HepG2 (cell line): ENCODE data around the gene ESAM. TPM values are rescaled to one million over a fixed set of nuclear protein-coding genes. Genes with fewer than 3 reads are reported as not detected.

Experiments
- ARNT2 ChIP-seq: sonication (generic); formaldehyde crosslinking; IDR thresholded peaks from 2 replicates; pipeline ENCODE4 v1.8.0; 2022; ENCODE audit warnings: mild to moderate bottlenecking, low read depth, missing genetic modification reagents, moderate library complexity
- ERF ChIP-seq: IDR thresholded peaks from 2 replicates; pipeline ENCODE4 v1.6.1; 2018; ENCODE audit warnings: missing biosample characterization, missing genetic modification reagents
- HNRNPUL1 ChIP-seq: fragments of 200-400 bp; formaldehyde crosslinking; IDR thresholded peaks from 2 replicates; pipeline ENCODE4 v1.6.1; 2017; ENCODE audit warnings: low read depth, mild to moderate bottlenecking, low read length, moderate library complexity
- REL ChIP-seq: sonication (generic); formaldehyde crosslinking; conservative IDR thresholded peaks from 2 replicates; pipeline ENCODE4 v1.8.0; 2022; ENCODE audit warnings: mild to moderate bottlenecking, missing genetic modification reagents, moderate library complexity
- ZNF263 ChIP-seq: sonication (generic); formaldehyde crosslinking; IDR thresholded peaks from 2 replicates; pipeline ENCODE4 v1.4.0; 2020; ENCODE audit warnings: missing genetic modification reagents
- ZNF460 ChIP-seq: sonication (generic); formaldehyde crosslinking; IDR thresholded peaks from 2 replicates; pipeline ENCODE4 v1.5.1; 2020; ENCODE audit warnings: missing genetic modification reagents, mild to moderate bottlenecking, borderline replicate concordance
- polyA plus RNA-seq, 8 experiments: library from polyadenylated mRNA; depleted of rRNA in 3 of 8; stranded (reverse) in 7 of 8; unstranded in 1 of 8; fragments of >200 nt; fragmentation: Illumina TruSeq in 4 of 8; extraction: Trizol in 4 of 8; gene quantifications; 2 replicates each; pipeline versions ENCODE4 v1.2.1 to v1.2.3, GENCODE V29; 2011 to 2016; ENCODE audit warnings: low read depth in 4 of 8, missing spikeins in 1 of 8, mixed read lengths in 1 of 8; ENCODE audit not compliant: insufficient read depth in 1 of 8
- total RNA-seq, 5 experiments: library from RNA; depleted of rRNA; stranded (reverse); fragments of >200 nt; fragmentation: Illumina TruSeq; extraction: Trizol; gene quantifications; 2 replicates each; pipeline ENCODE4 v1.2.3, GENCODE V29; 2016; ENCODE audit warnings: low read depth in 1 of 5
- TF ChIP-seq, protein P1 (sequence below): sonication (generic); formaldehyde crosslinking; IDR thresholded peaks from 2 replicates; pipeline ENCODE4 v1.4.0; 2020; ENCODE audit warnings: missing genetic modification reagents, borderline replicate concordance
- TF ChIP-seq, protein P2 (sequence below): sonication (generic); formaldehyde crosslinking; IDR thresholded peaks from 2 replicates; pipeline ENCODE4 v1.4.0; 2020; ENCODE audit warnings: missing genetic modification reagents, borderline replicate concordance
- TF ChIP-seq, protein P3 (sequence below): fragments of 450-650 bp; IDR thresholded peaks from 2 replicates; pipeline ENCODE4 v1.6.1; 2017; ENCODE audit warnings: mild to moderate bottlenecking
- TF ChIP-seq, protein P4 (sequence below): IDR thresholded peaks from 2 replicates; pipeline ENCODE4 v1.4.0; 2020; ENCODE audit warnings: mild to moderate bottlenecking, missing genetic modification reagents
- TF ChIP-seq, protein P5 (sequence below): sonication (generic); formaldehyde crosslinking; IDR thresholded peaks from 2 replicates; pipeline ENCODE4 v1.4.0; 2020; ENCODE audit warnings: missing genetic modification reagents

ESAM gene
- total and polyA plus RNA-seq, 2 of the 13 experiments (the other 11 are each of a cell fraction or from before 2014, with no cell fraction given) = 1.2 to 6.8 TPM

DNA sequence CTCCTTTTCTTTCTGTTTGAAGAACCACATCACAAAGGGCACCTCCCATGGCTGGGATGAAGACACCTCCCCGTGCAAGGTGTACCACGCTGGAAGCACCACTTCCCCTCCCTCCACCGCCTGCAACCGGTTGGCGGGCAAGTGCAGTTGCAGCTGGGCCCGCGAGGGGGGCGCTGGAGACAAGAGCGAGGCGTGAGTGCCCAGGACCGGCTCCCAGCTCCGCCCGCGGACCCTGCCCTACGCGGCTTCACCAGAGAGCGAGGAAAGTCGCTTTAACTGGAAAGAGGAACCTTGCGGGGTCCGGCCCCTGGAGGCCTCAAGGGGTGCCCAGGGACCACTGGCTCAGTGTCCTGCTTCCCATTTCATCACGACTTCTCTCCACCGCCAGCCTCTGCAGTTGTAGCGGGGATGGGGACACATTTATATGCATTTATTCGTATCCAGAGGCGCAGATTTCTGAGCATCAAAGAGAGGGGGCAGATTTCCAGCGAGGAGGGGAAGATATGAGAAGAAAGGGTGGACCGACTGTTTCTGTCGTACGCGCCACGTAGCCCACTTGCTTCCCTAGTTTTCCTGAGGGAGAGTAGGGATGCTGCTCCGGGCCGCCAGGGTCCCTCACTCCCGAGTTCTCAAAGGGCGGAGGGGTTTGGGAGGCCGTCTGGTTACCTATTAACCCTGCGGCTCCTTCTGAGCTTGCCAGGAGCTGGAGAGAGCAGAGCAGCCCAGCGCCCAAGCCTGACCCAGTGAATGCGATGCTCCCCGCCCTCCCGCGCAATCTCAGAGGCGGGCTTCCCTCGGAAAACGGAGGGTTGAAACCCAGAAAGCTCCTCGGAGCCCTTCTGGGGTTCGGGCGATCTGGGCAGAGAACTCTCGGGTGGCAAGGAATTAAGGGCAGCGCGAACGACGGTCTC is 3.5 kb downstream of the ESAM start (continued):
- TF ChIP-seq, protein P1, sequence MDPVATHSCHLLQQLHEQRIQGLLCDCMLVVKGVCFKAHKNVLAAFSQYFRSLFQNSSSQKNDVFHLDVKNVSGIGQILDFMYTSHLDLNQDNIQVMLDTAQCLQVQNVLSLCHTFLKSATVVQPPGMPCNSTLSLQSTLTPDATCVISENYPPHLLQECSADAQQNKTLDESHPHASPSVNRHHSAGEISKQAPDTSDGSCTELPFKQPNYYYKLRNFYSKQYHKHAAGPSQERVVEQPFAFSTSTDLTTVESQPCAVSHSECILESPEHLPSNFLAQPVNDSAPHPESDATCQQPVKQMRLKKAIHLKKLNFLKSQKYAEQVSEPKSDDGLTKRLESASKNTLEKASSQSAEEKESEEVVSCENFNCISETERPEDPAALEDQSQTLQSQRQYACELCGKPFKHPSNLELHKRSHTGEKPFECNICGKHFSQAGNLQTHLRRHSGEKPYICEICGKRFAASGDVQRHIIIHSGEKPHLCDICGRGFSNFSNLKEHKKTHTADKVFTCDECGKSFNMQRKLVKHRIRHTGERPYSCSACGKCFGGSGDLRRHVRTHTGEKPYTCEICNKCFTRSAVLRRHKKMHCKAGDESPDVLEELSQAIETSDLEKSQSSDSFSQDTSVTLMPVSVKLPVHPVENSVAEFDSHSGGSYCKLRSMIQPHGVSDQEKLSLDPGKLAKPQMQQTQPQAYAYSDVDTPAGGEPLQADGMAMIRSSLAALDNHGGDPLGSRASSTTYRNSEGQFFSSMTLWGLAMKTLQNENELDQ = no peak
- TF ChIP-seq ZNF460 (no peak), ERF (CRISPR knock-in tag) (peak; percentile 61), ARNT2 (CRISPR knock-in tag) (no peak), HNRNPUL1 (no peak), ZNF263 (CRISPR knock-in tag) (no peak), REL (CRISPR knock-in tag) (no peak)
- TF ChIP-seq, protein P2, sequence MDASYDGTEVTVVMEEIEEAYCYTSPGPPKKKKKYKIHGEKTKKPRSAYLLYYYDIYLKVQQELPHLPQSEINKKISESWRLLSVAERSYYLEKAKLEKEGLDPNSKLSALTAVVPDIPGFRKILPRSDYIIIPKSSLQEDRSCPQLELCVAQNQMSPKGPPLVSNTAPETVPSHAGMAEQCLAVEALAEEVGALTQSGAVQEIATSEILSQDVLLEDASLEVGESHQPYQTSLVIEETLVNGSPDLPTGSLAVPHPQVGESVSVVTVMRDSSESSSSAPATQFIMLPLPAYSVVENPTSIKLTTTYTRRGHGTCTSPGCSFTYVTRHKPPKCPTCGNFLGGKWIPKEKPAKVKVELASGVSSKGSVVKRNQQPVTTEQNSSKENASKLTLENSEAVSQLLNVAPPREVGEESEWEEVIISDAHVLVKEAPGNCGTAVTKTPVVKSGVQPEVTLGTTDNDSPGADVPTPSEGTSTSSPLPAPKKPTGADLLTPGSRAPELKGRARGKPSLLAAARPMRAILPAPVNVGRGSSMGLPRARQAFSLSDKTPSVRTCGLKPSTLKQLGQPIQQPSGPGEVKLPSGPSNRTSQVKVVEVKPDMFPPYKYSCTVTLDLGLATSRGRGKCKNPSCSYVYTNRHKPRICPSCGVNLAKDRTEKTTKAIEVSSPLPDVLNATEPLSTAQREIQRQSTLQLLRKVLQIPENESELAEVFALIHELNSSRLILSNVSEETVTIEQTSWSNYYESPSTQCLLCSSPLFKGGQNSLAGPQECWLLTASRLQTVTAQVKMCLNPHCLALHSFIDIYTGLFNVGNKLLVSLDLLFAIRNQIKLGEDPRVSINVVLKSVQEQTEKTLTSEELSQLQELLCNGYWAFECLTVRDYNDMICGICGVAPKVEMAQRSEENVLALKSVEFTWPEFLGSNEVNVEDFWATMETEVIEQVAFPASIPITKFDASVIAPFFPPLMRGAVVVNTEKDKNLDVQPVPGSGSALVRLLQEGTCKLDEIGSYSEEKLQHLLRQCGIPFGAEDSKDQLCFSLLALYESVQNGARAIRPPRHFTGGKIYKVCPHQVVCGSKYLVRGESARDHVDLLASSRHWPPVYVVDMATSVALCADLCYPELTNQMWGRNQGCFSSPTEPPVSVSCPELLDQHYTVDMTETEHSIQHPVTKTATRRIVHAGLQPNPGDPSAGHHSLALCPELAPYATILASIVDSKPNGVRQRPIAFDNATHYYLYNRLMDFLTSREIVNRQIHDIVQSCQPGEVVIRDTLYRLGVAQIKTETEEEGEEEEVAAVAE (CRISPR knock-in tag) = no peak
- TF ChIP-seq, protein P3, sequence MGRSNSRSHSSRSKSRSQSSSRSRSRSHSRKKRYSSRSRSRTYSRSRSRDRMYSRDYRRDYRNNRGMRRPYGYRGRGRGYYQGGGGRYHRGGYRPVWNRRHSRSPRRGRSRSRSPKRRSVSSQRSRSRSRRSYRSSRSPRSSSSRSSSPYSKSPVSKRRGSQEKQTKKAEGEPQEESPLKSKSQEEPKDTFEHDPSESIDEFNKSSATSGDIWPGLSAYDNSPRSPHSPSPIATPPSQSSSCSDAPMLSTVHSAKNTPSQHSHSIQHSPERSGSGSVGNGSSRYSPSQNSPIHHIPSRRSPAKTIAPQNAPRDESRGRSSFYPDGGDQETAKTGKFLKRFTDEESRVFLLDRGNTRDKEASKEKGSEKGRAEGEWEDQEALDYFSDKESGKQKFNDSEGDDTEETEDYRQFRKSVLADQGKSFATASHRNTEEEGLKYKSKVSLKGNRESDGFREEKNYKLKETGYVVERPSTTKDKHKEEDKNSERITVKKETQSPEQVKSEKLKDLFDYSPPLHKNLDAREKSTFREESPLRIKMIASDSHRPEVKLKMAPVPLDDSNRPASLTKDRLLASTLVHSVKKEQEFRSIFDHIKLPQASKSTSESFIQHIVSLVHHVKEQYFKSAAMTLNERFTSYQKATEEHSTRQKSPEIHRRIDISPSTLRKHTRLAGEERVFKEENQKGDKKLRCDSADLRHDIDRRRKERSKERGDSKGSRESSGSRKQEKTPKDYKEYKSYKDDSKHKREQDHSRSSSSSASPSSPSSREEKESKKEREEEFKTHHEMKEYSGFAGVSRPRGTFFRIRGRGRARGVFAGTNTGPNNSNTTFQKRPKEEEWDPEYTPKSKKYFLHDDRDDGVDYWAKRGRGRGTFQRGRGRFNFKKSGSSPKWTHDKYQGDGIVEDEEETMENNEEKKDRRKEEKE = no peak
- TF ChIP-seq, protein P4, sequence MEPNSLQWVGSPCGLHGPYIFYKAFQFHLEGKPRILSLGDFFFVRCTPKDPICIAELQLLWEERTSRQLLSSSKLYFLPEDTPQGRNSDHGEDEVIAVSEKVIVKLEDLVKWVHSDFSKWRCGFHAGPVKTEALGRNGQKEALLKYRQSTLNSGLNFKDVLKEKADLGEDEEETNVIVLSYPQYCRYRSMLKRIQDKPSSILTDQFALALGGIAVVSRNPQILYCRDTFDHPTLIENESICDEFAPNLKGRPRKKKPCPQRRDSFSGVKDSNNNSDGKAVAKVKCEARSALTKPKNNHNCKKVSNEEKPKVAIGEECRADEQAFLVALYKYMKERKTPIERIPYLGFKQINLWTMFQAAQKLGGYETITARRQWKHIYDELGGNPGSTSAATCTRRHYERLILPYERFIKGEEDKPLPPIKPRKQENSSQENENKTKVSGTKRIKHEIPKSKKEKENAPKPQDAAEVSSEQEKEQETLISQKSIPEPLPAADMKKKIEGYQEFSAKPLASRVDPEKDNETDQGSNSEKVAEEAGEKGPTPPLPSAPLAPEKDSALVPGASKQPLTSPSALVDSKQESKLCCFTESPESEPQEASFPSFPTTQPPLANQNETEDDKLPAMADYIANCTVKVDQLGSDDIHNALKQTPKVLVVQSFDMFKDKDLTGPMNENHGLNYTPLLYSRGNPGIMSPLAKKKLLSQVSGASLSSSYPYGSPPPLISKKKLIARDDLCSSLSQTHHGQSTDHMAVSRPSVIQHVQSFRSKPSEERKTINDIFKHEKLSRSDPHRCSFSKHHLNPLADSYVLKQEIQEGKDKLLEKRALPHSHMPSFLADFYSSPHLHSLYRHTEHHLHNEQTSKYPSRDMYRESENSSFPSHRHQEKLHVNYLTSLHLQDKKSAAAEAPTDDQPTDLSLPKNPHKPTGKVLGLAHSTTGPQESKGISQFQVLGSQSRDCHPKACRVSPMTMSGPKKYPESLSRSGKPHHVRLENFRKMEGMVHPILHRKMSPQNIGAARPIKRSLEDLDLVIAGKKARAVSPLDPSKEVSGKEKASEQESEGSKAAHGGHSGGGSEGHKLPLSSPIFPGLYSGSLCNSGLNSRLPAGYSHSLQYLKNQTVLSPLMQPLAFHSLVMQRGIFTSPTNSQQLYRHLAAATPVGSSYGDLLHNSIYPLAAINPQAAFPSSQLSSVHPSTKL (CRISPR knock-in tag) = no peak
- TF ChIP-seq, protein P5, sequence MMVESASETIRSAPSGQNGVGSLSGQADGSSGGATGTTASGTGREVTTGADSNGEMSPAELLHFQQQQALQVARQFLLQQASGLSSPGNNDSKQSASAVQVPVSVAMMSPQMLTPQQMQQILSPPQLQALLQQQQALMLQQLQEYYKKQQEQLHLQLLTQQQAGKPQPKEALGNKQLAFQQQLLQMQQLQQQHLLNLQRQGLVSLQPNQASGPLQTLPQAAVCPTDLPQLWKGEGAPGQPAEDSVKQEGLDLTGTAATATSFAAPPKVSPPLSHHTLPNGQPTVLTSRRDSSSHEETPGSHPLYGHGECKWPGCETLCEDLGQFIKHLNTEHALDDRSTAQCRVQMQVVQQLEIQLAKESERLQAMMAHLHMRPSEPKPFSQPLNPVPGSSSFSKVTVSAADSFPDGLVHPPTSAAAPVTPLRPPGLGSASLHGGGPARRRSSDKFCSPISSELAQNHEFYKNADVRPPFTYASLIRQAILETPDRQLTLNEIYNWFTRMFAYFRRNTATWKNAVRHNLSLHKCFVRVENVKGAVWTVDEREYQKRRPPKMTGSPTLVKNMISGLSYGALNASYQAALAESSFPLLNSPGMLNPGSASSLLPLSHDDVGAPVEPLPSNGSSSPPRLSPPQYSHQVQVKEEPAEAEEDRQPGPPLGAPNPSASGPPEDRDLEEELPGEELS = 0 out of 2 replicates have a peak, but pooled peaks have one; percentile 6
